Peyer's patch (tissue), 4 donors: ENCODE results near the gene KCNA2.

Experiments used
- CTCF ChIP-seq, 6 experiments: fragments of 450-650 bp in 4 of 6; fragments of 200-600 bp in 2 of 6; sonication (generic) in 1 of 6; IDR thresholded peaks; one replicate each; pipeline ENCODE4 v1.5.1; 2017 to 2019; ENCODE audit warnings: antibody characterized with exemption in 6 of 6, mild to moderate bottlenecking in 3 of 6, moderate library complexity in 1 of 6
- POLR2A ChIP-seq, 2 donors: fragments of 450-650 bp; IDR thresholded peaks; one replicate each; pipeline ENCODE4 v1.5.1; 2017; ENCODE audit warnings: antibody characterized with exemption in 2 of 2, mild to moderate bottlenecking in 2 of 2, moderate library complexity in 2 of 2

- no peak for TF ChIP-seq CTCF (IDR thresholded peaks at IDR 0.05)
- TF ChIP-seq POLR2A (IDR thresholded peaks at IDR 0.05) = no peak
Measured at GRCh38 chr1:110631836-110632620, 25.9 kb upstream of the KCNA2 start.
